HG03025 (cell line): ENCODE data around the gene PEX14.

ENCODE experiments used
- ATAC-seq: cut with Tn5 transposase; IDR thresholded peaks from one replicate; pipeline ENCODE4 v1.9.1; 2021; ENCODE audit warnings: mild to moderate bottlenecking, moderate library complexity; ENCODE audit not compliant: unreplicated experiment, low FRiP score

The PEX14 gene

DNA sequence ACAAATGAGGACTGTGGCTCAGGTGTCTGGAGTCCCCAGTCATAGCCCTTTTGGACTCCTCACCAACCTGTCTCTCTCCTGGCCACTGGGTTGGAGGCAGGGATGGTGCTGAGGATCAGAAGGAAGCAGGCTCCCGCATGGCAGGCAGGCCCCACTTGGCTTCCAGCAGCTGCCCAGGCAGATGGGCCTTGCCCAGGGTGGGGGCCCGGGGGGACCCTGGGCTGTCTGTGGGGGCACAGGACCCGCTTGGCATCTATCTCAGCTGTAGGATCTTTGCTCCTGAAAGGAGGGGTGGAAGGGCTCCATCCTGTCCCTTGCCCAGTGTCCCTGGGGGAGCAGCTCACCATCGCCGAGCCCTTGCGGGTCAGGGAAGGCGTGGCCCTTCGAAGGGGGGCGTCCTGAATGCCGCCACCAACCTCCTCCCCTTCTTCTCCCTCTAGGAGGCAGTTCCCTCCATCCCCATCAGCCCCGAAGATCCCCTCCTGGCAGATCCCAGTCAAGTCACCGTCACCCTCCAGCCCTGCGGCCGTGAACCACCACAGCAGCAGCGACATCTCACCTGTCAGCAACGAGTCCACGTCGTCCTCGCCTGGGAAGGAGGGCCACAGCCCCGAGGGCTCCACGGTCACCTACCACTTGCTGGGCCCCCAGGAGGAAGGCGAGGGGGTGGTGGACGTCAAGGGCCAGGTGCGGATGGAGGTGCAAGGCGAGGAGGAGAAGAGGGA lies 154.5 kb downstream of the PEX14 start:
- no peak for ATAC-seq

DNA sequence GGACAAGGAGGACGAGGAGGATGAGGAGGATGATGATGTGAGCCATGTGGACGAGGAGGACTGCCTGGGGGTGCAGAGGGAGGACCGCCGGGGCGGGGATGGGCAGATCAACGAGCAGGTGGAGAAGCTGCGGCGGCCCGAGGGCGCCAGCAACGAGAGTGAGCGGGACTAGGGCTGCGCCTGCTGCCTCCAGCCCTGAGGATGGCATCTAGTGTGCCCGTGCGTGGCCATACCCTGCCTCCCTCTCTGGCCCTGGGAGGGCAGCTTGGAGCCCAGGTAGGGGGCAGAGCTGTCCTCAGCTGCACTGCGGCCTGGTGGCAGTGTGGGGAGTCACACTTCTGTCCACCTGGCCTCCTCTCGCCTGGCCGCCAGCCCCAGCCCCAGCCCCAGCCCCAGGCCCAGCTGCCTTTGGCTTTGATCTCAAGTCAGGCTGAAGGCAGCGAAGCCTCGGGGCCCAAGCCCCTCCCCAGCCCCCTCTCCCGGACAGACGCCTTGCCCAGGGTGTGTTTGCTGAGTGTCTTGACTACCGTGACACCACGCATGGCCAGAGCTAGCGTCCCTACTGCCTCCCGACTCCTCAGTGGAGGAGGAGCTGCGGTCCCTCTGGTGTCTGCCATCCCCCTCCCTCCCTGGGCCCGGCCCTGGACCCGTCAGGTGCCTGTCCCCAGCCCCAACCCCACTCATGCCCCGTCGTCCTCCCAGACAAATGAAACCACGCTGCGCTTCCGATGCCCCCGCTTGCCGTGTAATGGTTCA lies 155.2 kb downstream of the PEX14 start:
- no peak for ATAC-seq

DNA sequence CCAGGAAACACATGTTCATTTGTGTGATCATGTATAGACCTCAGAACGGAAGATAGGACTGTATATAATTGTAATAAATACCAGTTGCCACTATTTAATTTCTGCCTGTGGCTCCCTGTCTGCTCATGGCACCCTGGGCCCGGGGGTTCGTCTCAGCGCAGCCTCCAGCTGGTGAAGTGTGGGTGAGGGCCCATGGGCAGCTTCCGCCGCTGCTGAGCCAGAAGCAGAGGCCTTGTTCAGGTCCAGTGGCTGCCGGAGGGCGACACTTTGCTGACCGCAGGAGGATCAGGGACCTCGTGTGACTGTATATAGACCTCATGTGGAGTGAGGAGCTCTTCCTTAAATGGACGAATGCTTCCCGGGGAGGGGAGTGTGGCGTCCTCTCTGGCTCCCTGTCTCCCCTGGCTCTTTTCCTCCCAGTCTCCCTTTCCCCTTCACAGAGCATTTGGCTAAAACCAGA lies 155.9 kb downstream of the PEX14 start:
- ATAC-seq = no peak

DNA sequence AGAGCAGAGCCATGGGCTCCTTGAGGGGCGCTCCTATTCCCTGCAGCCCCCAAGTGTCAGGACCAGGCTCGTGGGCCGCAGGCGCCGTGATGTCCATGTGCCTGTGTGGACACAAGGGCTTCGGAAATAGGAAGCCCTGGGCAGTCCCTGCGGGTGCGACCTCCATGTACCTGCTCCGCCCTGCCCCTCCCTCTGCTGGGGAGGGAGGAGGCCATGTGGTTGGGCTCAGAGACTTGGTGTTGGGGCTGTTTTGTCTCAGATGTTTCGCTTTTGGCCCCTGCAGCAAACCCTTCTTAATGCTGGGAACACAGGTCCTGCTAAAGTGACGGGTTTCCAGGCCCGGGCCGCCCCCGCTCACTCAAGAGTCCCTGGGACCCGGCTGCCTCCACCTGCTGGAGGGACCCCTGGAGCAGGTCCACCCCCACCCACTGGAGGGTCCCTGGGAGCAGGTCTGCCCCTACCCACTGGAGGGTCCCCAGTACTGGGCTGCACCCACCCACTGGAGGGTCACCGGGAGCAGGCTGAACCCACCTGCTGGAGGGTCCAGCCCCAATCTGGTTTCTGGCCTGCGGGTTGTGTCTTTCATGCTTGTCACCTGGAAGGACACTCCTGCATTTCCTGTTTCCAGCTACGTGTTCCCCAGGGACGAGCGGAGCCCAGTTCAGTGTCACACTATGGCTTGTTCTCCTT lies 156.5 kb downstream of the PEX14 start:
- no peak for ATAC-seq

DNA sequence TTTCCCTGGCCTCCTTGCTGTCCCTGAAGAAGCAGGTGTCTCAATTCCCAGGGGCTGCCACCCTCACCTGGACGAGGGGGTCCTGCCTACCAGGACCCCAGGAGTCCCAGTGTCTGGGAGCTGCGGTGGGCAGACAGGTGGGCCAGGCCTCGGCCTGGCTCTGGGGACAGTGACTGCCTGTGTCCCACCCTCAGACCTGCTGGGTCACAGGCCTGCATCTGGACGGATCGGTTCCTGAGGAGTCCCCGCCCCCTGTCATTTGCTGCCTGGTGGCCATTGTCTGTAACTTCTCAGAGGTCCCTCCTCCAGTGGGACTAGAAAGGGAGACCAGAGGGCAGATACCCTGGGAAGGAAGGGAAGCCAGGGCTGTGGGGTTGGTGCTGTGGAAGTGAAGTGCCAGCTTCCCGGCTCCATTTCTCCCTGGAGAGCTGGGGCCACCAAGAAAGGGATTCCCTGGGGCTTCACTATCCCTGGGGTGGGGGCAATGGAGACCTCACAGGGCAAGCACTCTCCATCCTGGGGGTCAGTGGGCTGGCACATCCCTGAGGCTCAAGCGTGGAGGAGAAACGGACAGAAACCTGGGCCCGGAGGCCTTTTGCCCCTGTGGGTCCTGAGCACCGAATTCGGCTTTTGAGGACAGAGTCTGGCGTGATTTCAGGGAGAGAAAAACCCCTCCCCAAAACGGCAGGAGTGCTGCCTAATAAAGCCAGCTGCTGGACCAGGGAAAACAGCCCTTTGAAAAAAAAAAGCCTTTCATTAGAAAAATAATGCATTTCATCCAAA lies 157.3 kb downstream of the PEX14 start:
- ATAC-seq = no peak

DNA sequence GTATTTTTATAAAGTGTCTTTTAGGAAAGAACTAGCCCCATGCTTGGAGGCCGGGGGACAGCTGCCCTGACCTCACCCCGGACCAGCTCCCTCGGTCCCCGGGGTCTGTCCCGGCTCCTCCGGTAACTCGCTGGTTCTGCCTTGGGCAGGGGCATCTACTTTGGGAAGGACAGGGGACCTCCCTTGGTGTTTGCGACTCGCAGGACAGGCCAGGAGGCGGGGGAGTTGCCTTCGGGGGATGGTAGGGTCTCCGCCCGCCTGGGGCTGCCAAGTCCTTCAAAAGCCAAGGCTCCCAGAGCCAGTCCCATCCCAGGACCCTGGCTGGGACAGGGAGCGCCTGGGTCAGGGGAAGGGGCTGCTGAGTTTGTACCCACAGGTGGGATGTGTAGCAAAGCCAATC lies 157.9 kb downstream of the PEX14 start:
- no peak for ATAC-seq

DNA sequence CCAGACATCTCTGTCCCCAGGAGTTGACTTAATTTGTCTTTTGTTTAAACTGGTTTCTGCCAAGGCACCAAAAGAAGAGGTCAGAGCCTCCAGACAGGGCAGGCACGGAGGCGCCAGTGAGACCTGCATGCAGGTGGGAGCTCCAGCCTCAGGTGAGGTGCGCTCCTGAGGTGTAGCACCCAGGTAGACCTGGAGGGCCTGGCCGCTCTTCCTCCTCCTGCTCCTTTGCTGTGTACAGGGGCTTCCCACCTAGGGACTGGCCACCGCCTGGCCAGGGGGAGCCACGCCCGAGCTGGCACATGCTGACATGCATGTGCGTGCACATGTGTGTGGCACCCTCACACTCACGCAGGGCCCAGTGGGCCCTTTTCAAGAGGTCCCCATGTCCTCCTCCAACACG lies 158.7 kb downstream of the PEX14 start:
- no peak for ATAC-seq

DNA sequence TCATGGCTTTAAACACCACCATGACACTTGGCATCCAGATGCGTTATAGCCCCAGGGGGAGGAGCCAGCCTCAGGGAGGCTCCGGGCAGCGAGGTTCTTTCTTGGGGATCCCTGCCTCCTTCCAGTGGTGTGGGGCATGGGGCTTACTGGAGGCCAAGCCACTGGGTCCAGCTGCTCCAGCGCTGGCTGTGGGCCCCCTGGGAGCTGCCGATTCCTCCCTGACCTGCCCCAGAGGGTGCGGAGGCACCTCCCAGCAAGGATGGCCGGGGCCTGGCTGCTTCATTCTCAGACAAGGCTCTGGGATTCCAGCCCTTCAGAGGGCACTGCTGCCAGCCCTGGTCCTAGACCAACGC lies 159.3 kb downstream of the PEX14 start:
- ATAC-seq = no peak

DNA sequence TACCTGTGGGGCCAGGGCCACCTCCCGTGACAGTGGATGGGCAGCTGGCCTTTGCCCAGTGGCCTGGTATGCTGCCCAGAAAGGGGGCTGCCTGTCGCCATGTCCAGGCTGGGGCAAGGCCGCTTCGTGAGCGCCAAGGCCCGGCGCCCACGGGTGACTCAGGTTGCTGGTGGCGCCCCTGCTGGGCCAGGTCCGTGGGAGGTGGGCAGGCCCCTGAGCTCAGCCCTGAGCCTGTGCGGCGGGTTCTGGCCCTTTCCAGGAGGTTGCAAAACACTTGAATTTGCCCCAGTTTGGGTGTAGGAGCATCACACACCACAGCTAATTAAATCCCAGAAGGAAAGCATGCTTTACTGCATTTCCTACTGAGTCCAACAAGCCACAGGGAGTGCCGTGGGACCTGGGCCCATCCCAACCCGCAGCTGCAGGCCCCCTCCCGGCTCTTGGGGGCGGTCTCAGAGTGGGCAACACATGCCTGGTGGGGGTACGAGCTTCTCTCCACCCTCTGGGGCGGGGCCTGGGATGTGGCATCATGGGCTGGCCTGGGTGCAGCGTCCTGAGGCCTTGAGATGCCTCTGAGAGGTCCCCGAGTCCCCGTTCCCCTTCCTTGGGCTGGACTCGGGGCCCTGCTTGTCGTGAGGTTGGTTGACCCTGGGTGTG lies 159.8 kb downstream of the PEX14 start:
- ATAC-seq = no peak

DNA sequence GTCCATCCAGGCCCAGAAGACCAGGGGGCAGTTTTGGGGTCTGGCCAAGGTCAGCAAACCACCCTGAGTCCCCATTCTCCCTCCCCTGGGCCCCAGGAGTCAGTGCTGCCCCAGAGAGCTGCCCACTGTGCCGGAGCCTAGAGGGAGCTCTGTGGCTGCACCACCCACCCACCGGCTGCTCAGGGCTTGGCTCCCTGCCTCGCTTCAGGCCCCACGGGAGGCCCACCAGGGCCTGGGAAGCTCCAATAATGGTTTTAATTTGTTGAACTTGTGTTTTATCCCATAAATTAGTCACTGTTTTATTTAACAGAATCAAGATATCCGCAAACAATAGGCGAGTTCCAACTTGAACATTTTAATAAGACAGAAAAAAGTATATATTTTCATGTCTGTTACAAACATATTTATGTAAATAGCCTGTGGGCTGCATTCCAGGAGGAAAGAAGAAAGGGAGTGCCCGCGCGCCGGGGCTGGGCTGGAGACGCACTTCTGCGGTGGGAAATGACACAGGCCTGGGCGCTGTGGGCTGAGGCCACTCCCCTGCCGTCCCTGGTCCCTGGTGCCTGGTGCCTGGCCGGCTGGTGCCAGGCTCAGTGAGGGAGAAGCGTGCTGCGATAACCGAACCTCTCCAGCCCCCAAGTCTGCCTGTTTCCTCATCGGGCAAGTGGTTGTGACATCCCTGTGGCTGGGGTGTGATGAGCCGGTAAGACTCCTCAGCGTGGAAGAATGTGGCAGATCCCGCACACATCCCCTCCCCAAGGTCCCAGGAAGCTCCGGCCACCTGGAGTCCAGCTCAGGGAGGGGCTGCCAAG lies 160.5 kb downstream of the PEX14 start:
- no peak for ATAC-seq

DNA sequence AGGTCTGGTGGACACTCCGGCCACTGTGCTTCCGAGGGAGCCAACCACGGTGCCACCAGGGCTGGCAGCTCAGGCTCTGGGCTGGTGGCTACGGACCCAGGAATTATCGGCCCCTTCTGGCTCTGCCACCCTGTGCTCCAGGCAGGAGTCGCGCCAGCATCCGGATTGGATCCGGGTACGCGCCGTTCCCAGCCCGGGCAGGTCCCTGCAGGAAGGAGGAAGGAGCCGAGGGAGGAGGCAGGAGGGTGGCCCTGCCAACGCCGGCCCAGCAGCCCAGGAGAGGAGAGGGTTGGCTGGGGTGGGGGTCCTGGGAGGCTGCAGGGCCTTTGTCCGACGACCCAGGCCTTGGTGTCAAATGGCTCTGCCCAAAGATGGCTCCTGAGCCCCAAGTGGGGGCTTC lies 161.2 kb downstream of the PEX14 start:
- no peak for ATAC-seq

DNA sequence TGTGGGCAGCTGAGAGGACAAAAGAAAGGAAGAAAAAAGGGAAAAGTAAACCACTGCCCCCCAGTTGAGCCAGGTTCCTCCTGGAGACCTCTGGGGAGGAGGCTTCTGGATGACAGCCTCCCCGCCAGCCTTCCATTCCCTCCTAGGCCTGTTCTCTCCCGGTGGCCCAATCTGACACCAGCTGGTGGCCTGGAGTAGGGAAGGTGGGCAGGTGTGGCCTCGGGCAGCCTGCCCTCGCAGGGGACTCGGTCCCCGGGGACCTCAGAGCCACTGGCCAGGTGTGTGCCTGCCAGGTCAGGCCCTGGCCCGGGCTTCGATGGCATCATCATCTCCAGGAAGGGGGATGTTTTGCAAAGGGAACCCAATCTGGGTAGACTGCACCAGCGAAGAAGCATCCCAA lies 162.7 kb downstream of the PEX14 start:
- no peak for ATAC-seq

DNA sequence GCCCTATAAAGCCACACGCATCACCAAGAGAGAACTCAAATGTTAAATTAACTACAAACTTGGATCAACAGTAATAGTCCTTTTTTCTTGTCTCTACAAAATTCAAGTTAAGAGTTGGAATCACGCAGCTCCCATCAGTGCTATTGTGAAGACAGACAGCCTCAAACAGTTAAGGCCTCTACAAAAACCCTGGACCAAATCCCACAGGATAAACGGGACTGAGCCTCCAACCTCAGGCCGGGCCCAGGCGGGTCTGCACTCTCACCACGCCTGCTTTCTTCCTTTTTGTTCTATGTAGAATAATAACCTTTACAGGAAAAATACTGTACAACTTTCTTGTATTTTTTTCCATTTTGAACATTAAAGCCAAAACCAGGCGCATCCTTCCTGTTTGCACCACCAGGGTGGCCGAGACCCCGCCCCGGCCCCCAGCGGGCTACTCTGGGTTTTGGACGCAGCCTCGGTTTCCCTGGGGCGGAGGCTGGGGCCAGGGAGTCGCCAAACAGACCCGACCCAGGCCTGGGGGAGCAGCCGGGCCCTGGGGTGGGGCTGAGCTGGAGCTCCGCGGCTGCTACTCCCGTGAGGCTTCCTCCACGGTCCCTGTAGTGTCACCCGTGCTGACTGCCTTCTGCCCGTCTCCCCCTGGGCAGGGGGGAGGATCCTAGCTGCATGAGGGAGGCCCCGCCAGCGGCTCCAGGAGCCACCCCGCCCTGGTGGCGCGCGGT lies 163.2 kb downstream of the PEX14 start:
- ATAC-seq = no peak

DNA sequence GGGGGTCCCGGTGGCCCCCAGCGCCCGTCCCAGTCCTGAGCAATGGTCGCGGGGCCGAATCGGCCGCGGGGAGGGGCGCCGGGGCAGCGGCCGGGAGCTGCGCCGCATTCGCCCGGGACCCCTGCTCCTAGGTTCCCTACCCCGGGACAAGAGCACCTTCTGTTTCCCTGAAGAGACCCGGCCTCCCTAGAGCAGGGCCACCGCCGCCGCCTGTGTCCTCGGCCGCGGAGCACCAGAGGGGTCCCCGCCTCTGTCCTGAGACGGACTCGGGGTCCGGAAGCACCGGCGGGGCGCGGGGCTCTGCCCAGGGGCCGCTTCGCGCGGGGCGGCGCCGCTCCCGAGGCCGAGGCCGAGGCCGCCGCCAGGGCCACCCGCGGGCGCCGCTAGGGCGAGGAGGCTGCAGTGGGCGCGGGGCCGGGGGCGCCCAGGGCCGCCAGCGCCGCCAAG lies 163.8 kb downstream of the PEX14 start:
- no peak for ATAC-seq

DNA sequence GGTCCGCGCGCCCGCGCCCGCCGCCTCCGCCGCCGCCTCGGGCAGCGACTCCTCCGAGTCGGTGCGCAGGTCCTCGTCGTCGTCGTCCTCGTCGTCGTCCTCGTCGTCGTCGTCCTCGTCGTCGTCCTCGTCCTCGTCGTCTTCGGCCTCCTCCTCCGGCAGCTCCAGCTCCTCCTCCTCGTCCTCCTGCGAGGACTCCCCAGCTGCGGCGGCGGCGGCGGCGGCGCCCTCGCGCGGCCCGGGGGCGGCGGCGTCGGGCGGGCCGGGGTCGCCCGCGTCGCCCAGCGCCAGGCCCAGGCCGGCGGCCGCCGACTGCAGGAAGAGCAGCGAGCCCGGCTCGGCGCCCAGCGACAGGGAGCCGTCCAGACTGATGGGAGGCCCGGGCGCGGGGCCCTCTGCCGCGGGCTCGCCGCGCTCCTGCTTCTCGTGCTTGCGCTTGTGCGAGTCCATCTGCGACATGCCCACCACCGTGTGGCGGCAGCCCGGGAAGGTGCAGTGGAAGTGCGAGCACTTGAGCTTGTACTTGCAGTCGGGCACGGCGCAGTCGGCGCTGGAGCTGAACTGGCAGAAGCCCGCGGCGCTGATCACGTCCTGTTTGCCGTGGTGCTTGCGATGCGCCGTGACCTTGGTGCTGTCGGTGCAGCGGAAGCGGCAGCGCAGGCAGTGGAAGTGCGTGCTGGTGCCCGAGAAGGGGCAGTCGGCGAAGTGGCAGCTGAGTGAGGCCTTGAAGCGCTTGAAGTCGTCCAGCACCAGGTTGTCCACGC lies 164.4 kb downstream of the PEX14 start:
- ATAC-seq = no peak

DNA sequence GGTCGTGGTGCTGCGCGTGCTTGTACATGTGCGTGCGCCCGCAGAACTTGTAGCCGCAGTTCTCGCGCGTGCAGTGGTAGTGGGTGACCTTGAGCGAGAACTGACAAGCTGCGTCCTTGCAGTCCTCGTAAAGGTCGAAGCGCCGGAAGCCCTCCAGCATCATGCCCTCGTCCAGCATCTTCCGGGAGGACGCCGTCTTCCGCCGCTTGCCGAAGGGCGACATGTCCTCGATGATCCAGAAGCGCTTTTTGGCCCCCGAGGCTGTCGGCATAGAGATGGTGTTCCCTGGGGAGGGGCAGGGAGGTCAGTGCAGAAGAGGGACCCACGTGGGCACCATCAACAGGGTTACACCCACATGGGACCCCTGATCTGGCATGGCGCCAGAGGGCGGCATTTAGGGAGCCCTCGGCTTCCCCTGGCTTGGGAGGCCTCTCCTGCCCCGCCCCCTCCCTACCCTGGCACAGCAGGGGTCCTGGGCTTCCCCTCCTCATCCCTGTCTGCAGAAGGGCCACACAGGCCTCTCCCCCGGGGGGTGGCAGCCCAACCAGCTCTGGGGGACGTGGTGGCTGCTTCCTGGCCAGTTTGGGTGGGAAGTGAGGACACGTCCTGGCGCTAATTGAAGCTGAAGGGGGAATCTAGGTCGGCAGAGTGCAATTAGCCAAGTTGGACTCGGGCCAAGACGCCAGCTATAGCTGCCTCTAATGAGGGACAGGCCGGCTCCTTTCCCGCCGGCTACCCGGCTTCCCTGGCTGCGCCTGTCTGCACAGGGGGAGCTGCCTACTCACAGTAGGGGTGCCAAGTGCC lies 165.2 kb downstream of the PEX14 start:
- ATAC-seq = no peak

DNA sequence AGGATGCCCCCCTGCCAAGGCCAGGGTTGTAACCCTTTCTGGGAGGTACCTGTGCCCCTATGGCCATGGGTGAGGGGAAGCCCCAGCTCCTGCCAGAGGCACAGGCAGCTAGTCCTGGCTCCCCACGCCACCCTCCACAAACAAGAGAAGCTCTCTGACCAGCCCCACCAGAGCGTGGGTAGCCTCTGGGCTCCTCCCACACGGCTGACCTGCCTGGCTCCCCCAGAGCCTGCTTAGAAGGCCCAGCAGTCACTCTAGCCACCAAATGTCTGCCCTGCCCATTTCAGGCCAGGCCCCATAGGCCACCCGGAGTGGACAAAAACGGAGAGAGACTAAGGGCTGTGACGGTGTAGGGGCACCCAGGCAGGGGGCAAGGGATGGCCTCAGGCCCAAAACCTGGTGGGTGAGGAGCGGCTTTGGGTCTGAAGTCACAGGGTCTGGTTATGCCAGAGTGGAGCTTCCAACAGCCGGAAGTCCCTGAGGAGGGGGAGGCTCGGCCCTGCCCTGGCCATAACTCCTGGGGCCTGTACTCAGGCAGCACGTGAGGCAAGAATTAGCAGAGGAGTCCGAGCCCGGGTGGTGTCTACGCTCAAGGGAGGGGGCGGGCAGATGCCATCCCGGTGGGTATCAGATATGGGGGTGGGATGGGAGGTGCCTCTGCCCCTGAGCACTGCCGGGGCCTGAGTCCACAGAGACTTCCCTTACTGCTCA lies 166.2 kb downstream of the PEX14 start:
- ATAC-seq = no peak
